Hepatocyte (in vitro differentiated cells): Measurements from ENCODE around the gene TBC1D5.

Source experiments
- EZH2 ChIP-seq: fragments of 200-600 bp; sonication (generic); IDR thresholded peaks from 2 replicates; pipeline ENCODE4 v1.6.1; 2016; ENCODE audit warnings: antibody characterized with exemption, mild to moderate bottlenecking, borderline replicate concordance
- EZH2phosphoT487 ChIP-seq: fragments of 200-600 bp; sonication (generic); IDR thresholded peaks from one replicate; pipeline ENCODE4 v1.6.1; 2018; ENCODE audit warnings: antibody characterized with exemption, mild to moderate bottlenecking, low read depth, moderate library complexity; ENCODE audit not compliant: unreplicated experiment, severe bottlenecking
- TF ChIP-seq, protein P1 (sequence below): fragments of 200-600 bp; sonication (generic); IDR thresholded peaks from 2 replicates; pipeline ENCODE4 v1.5.1; 2016; ENCODE audit warnings: antibody characterized with exemption, mild to moderate bottlenecking; ENCODE audit not compliant: poor library complexity

DNA sequence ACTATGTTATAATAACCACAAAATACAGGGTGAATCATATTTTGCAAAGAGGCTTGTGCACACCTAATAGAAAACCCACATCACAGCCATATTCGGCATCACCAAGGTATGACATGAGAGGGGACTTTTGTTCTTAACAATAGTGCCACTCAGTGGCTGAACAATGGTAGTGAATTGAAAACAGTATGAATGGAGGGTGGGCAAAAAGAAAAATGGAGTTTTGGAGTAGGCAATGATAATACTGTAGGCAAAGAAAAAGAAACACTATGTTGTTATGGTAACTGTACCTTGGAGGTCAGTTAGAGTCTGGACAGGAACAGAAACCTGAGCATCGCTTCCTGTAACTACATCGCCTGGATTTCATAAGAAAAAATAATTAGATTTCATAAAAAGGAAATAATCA lies 509.0 kb downstream of the TBC1D5 start:
- TF ChIP-seq, protein P1, sequence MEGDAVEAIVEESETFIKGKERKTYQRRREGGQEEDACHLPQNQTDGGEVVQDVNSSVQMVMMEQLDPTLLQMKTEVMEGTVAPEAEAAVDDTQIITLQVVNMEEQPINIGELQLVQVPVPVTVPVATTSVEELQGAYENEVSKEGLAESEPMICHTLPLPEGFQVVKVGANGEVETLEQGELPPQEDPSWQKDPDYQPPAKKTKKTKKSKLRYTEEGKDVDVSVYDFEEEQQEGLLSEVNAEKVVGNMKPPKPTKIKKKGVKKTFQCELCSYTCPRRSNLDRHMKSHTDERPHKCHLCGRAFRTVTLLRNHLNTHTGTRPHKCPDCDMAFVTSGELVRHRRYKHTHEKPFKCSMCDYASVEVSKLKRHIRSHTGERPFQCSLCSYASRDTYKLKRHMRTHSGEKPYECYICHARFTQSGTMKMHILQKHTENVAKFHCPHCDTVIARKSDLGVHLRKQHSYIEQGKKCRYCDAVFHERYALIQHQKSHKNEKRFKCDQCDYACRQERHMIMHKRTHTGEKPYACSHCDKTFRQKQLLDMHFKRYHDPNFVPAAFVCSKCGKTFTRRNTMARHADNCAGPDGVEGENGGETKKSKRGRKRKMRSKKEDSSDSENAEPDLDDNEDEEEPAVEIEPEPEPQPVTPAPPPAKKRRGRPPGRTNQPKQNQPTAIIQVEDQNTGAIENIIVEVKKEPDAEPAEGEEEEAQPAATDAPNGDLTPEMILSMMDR, result peak; percentile 76
- no peak for TF ChIP-seq EZH2phosphoT487
- TF ChIP-seq EZH2, result no peak
